GM12878 (cell line): ENCODE measurements around the gene VPS13C. TPM values are rescaled to one million over a fixed set of nuclear protein-coding genes. Genes with fewer than 3 reads are reported as not detected.

Experiments used
- ATAC-seq: fragments of 200-7000 bp; cut with Tn5 transposase; 3 replicates; pipeline ENCODE4 v1.9.1; 2020; ENCODE audit warnings: mild to moderate bottlenecking, moderate library complexity
- BruUV-seq: library from RNA; stranded (reverse); fragments of 400-500 nt; replicated peaks from 2 replicates; lab custom pipeline; 2021; lab: Mats Ljungman, UMichigan
- CTCF ChIA-PET: fragments of 300-600 bp; sonication (Branson Sonifier 250); formaldehyde crosslinking; extraction: SDS; loops from one replicate; lab custom pipeline; 2021; ENCODE audit warnings: inconsistent platforms; lab: Yijun Ruan, JAX
- POLR2A ChIA-PET: fragments of 350-600 bp; formaldehyde crosslinking; extraction: SDS; loops from one replicate; lab custom pipeline; 2021; ENCODE audit warnings: inconsistent platforms; lab: Charles Lee
- RAD21 ChIA-PET: fragments of 300-600 bp; sonication (Branson Sonifier 250); formaldehyde crosslinking; loops from one replicate; lab custom pipeline; 2023; ENCODE audit warnings: antibody characterized with exemption; ENCODE audit not compliant: unreplicated experiment; lab: Charles Lee
- SMC1A ChIA-PET: fragments of 300-600 bp; sonication (Branson Sonifier 250); formaldehyde crosslinking; loops from one replicate; lab custom pipeline; 2023; ENCODE audit not compliant: unreplicated experiment, uncharacterized antibody; lab: Charles Lee
- DNase-seq: peaks from one replicate; pipeline ENCODE4 v3.0.0-alpha.2; 2011; ENCODE audit warnings: low read depth, low spot score
- FAIRE-seq: peaks from 3 replicates; lab custom pipeline; 2011; peaks lifted over from hg19 to GRCh38; lab: Jason Lieb, UNC
- H2AFZ ChIP-seq: 2 replicates; pipeline ENCODE4 v1.6.0; 2011; ENCODE audit warnings: low read depth, low read length, control low read depth; ENCODE audit not compliant: control insufficient read depth
- H3K27ac ChIP-seq: 2 replicates; pipeline ENCODE4 v1.5.1; 2011; ENCODE audit warnings: control low read depth; ENCODE audit not compliant: control insufficient read depth, insufficient read depth
- H3K27me3 ChIP-seq, 2 experiments: replicated peaks in 1 of 2; 2 replicates each; pipeline versions ENCODE4 v1.6.0 to v1.6.1; 2011; ENCODE audit warnings: low read length in 1 of 2; ENCODE audit not compliant: control insufficient read depth in 2 of 2, insufficient read depth in 2 of 2
- H3K36me3 ChIP-seq, 2 experiments: 2 replicates each; pipeline ENCODE4 v1.5.1; 2011; ENCODE audit warnings: low read length in 1 of 2; ENCODE audit not compliant: control insufficient read depth in 2 of 2, insufficient read depth in 2 of 2
- H3K4me1 ChIP-seq: 2 replicates; pipeline ENCODE4 v1.6.1; 2011; ENCODE audit warnings: mild to moderate bottlenecking, low read length, moderate library complexity, mixed read lengths; ENCODE audit not compliant: control insufficient read depth, insufficient read depth
- H3K4me2 ChIP-seq: 2 replicates; pipeline ENCODE4 v1.6.0; 2011; ENCODE audit warnings: control low read depth; ENCODE audit not compliant: control insufficient read depth, insufficient read depth
- H3K4me3 ChIP-seq: fragments of 200-600 bp; sonication (generic); 2 replicates; pipeline ENCODE4 v1.5.1; 2016
- H3K79me2 ChIP-seq: 2 replicates; pipeline ENCODE4 v1.6.0; 2011; ENCODE audit warnings: low read length; ENCODE audit not compliant: control insufficient read depth, insufficient read depth
- H3K9ac ChIP-seq: 2 replicates; pipeline ENCODE4 v1.8.0; 2011; ENCODE audit warnings: low read length, control low read depth, mixed read lengths; ENCODE audit not compliant: control insufficient read depth, insufficient read depth
- H3K9me3 ChIP-seq: replicated peaks from 3 replicates; pipeline ENCODE4 v1.5.1; 2011; ENCODE audit warnings: mild to moderate bottlenecking, low read length; ENCODE audit not compliant: control insufficient read depth, insufficient read depth
- H4K20me1 ChIP-seq: 2 replicates; pipeline ENCODE4 v1.6.0; 2011; ENCODE audit not compliant: control insufficient read depth, insufficient read depth
- ASH2L ChIP-seq: fragments of 300-600, 200-600 bp; sonication (generic); IDR thresholded peaks from 2 replicates; pipeline ENCODE4 v1.6.1; 2017; ENCODE audit warnings: low read depth, mild to moderate bottlenecking, borderline replicate concordance
- CBX3 ChIP-seq: fragments of 200-600 bp; sonication (generic); IDR thresholded peaks from 2 replicates; pipeline ENCODE4 v1.6.1; 2016; ENCODE audit warnings: low read depth, borderline replicate concordance
- CEBPB ChIP-seq, 2 experiments: fragments of 150-350 bp in 1 of 2; IDR thresholded peaks; 2 replicates each; pipeline ENCODE4 v1.6.1; 2012 to 2014; ENCODE audit warnings: low read depth in 2 of 2, low read length in 2 of 2, borderline replicate concordance in 1 of 2, inconsistent platforms in 1 of 2
- CREB1 ChIP-seq: IDR thresholded peaks from 2 replicates; pipeline ENCODE4 v1.6.1; 2012; ENCODE audit warnings: low read depth, mild to moderate bottlenecking, inconsistent platforms
- CREM ChIP-seq: IDR thresholded peaks from 2 replicates; pipeline ENCODE4 v1.6.1; 2014; ENCODE audit warnings: antibody characterized with exemption, low read depth
- EGR1 ChIP-seq, 2 experiments: IDR thresholded peaks; 1 replicate in 1 of 2; 2 replicates in 1 of 2; pipeline ENCODE4 v1.6.1; 2011 to 2012; ENCODE audit warnings: low read depth in 2 of 2, low read length in 2 of 2, borderline replicate concordance in 1 of 2, mild to moderate bottlenecking in 1 of 2, moderate library complexity in 1 of 2
- ELK1 ChIP-seq: IDR thresholded peaks from 2 replicates; pipeline ENCODE4 v1.6.1; 2012; ENCODE audit warnings: low read depth, low read length, improper control_type of control experiment
- FOXM1 ChIP-seq: IDR thresholded peaks from 2 replicates; pipeline ENCODE4 v1.6.1; 2012; ENCODE audit warnings: low read depth, mild to moderate bottlenecking, inconsistent platforms, low read length, moderate library complexity
- HDAC2 ChIP-seq: fragments of 200-600 bp; sonication (generic); IDR thresholded peaks from 2 replicates; pipeline ENCODE4 v1.6.1; 2017
- IRF4 ChIP-seq: IDR thresholded peaks from 2 replicates; pipeline ENCODE4 v1.6.1; 2011; ENCODE audit warnings: low read depth, low read length
- KLF5 ChIP-seq: fragments of 450-650 bp; IDR thresholded peaks from 2 replicates; pipeline ENCODE4 v1.6.1; 2014; ENCODE audit warnings: mild to moderate bottlenecking; ENCODE audit not compliant: partially characterized antibody
- POU2F2 ChIP-seq: IDR thresholded peaks from 3 replicates; pipeline ENCODE4 v1.6.1; 2011; ENCODE audit warnings: low read depth, mild to moderate bottlenecking, low read length, borderline replicate concordance
- RELA ChIP-seq: fragments of 450-650 bp; IDR thresholded peaks from 2 replicates; pipeline ENCODE4 v1.8.0; 2014; ENCODE audit warnings: borderline replicate concordance; ENCODE audit not compliant: partially characterized antibody
- SIX5 ChIP-seq: IDR thresholded peaks from 2 replicates; pipeline ENCODE4 v1.6.1; 2011; ENCODE audit warnings: mild to moderate bottlenecking, low read depth, low read length, moderate library complexity; ENCODE audit not compliant: severe bottlenecking
- STAT3 ChIP-seq: IDR thresholded peaks from 2 replicates; pipeline ENCODE4 v1.6.1; 2011; ENCODE audit warnings: low read depth, low read length, improper control_type of control experiment
- TCF12 ChIP-seq: IDR thresholded peaks from 2 replicates; pipeline ENCODE4 v1.6.1; 2011; ENCODE audit warnings: low read depth, mild to moderate bottlenecking, low read length
- ZBTB33 ChIP-seq: fragments of 450-650 bp; IDR thresholded peaks from 2 replicates; pipeline ENCODE4 v1.6.1; 2017; ENCODE audit warnings: mild to moderate bottlenecking
- ZNF207 ChIP-seq: fragments of 450-650 bp; IDR thresholded peaks from 2 replicates; pipeline ENCODE4 v1.6.1; 2014; ENCODE audit warnings: antibody characterized with exemption, mild to moderate bottlenecking, borderline replicate concordance
- WGBS: methylation state at CpG from one replicate; pipeline ENCODE4 v1.1.6; 2016; ENCODE audit warnings: low lambda C conversion rate; ENCODE audit not compliant: insufficient replicate concordance, insufficient coverage; ENCODE audit errors: missing lambda C conversion rate; 5-methylcytosine and 5-hydroxymethylcytosine counted together
- in situ Hi-C: fragments of 300-500 bp; cut with MboI; formaldehyde crosslinking; loops from 9 replicates; pipeline ENCODE4 v1.14.3; 2018; ENCODE audit warnings: mixed read lengths
- intact Hi-C: fragments of 100-400 bp; cut with micrococcal nuclease; formaldehyde crosslinking; loops from one replicate; pipeline ENCODE4 v1.14.2; 2022; ENCODE audit not compliant: unreplicated experiment
- polyA plus RNA-seq, 11 experiments: library from polyadenylated mRNA; depleted of rRNA in 4 of 11; unstranded in 6 of 11; stranded (reverse) in 5 of 11; fragments of >200 nt; fragmentation: Nextera tagmentation in 4 of 11; fragmentation: Illumina TruSeq in 1 of 11; extraction: Ambion mirVana in 4 of 11; extraction: Trizol in 1 of 11; gene quantifications; 1 replicate in 1 of 11; 2 replicates in 10 of 11; pipeline versions ENCODE4 v1.2.1 to v1.2.3, GENCODE V29; 2011 to 2016; ENCODE audit warnings: inconsistent platforms in 2 of 11, missing spikeins in 2 of 11, low read depth in 1 of 11
- total RNA-seq, 4 experiments: library from RNA; depleted of rRNA in 3 of 4; stranded (reverse); fragments of >200 nt in 3 of 4; fragmentation: Illumina TruSeq in 1 of 4; extraction: Trizol in 1 of 4; gene quantifications; 2 replicates each; pipeline versions ENCODE4 v1.2.1 to v1.2.3, GENCODE V29; 2013 to 2021

The VPS13C gene
- total and polyA plus RNA-seq, 10 of the 15 experiments (the other 5 are each of a cell fraction or from before 2014, with no cell fraction given), result 9.3 to 53.1 (median 31.8) TPM

- TF ChIP-seq FOXM1, result no peak
- TF ChIP-seq ZBTB33, result no peak
- TF ChIP-seq POU2F2, result no peak
- TF ChIP-seq CREB1, result no peak
- TF ChIP-seq HDAC2, result no peak
- TF ChIP-seq CREM, result no peak
- no peak for TF ChIP-seq ELK1
- no peak for TF ChIP-seq ZNF207
- no peak for TF ChIP-seq KLF5
- no peak for TF ChIP-seq IRF4
- no peak for TF ChIP-seq RELA
Observed at GRCh38 chr15:61938249-61938648, 122.0 kb downstream of the VPS13C start (continued).

GRCh38 chr15:61936528-61937195, 123.6 kb downstream of the VPS13C start:
- in situ Hi-C loops (no loop called here), intact Hi-C loops (no loop called here)
- Histone ChIP-seq H3K4me3 (no peak overlapping the region), H3K9me3 (no peaks in the 10 kb centered on the region), H3K36me3 (peaks cover 0 to 3% of the 10 kb centered on the region in 2 experiments; a peak in 1 of 4 replicates), H3K4me2 (no peak overlapping the region), H3K27ac (no peak overlapping the region), H3K4me1 (no peaks in the 10 kb centered on the region), H3K27me3 (no peaks in the 10 kb centered on the region), H3K79me2 (no peaks in the 10 kb centered on the region), H4K20me1 (no peaks in the 10 kb centered on the region; the same call in 1 of the 2 replicates), H2AFZ (no peak overlapping the region), H3K9ac (no peak overlapping the region)
- BruUV-seq, result no TSS peak
- SMC1A ChIA-PET, result interaction anchor here (1.7 kb wide), 1 partner anchor 15 kb away, joined by 3 read pairs; no protein-coding TSS in a partner anchor
- POLR2A ChIA-PET, result no interaction called here
- ATAC-seq, result no peak
- WGBS, result 62% methylated on average over 4 of the region's 4 CpGs
- no peak for FAIRE-seq
- RAD21 ChIA-PET, result no interaction called here
- DNase-seq, result no peak
- CTCF ChIA-PET, result interaction anchor here (0.6 kb wide), 1 partner anchor 204 kb away, joined by 3 read pairs; no protein-coding TSS in a partner anchor
- TF ChIP-seq RELA, result no peak
- TF ChIP-seq TCF12, result no peak
- no peak for TF ChIP-seq CBX3
- TF ChIP-seq SIX5, result no peak
- TF ChIP-seq ELK1, result no peak
- no peak for TF ChIP-seq ASH2L
- no peak for TF ChIP-seq STAT3
- no peak for TF ChIP-seq EGR1 (IDR thresholded peaks at IDR 0.05; ENCODE audit: borderline replicate concordance in 1 of 2, low read depth in 2 of 2, low read length in 2 of 2)
- no peak for TF ChIP-seq CEBPB (IDR thresholded peaks at IDR 0.05; ENCODE audit: borderline replicate concordance in 1 of 2, low read depth in 2 of 2, low read length in 2 of 2)
